Suprapubic skin (tissue), 4 donors: ENCODE results near the gene ESRRG. TPM values are rescaled to one million over a fixed set of nuclear protein-coding genes. Genes with fewer than 3 reads are reported as not detected.

Source experiments
- DNase-seq, 2 donors: peaks; one replicate each; pipeline ENCODE4 v3.0.0-alpha.2; 2019; ENCODE audit warnings: low spot score in 2 of 2
- H3K27ac ChIP-seq: fragments of 200-600 bp; sonication (generic); one replicate; pipeline ENCODE4 v1.5.1; 2019
- H3K27me3 ChIP-seq: fragments of 200-600 bp; sonication (generic); one replicate; pipeline ENCODE4 v1.5.1; 2019
- H3K36me3 ChIP-seq: fragments of 200-600 bp; sonication (generic); one replicate; pipeline ENCODE4 v1.5.1; 2019
- H3K4me1 ChIP-seq: fragments of 200-600 bp; sonication (generic); one replicate; pipeline ENCODE4 v1.5.1; 2019
- H3K4me3 ChIP-seq: fragments of 200-600 bp; sonication (generic); one replicate; pipeline ENCODE4 v1.5.1; 2019; ENCODE audit warnings: mild to moderate bottlenecking
- H3K9me3 ChIP-seq: fragments of 200-600 bp; sonication (generic); one replicate; pipeline ENCODE4 v1.5.1; 2019
- CTCF ChIP-seq, 2 donors: fragments of 200-600 bp in 1 of 2; fragments of 450-650 bp in 1 of 2; sonication (generic) in 1 of 2; IDR thresholded peaks; one replicate each; pipeline ENCODE4 v1.5.1; 2016 to 2019; ENCODE audit warnings: antibody characterized with exemption in 2 of 2, mild to moderate bottlenecking in 1 of 2, moderate library complexity in 1 of 2
- EP300 ChIP-seq: sonication (generic); formaldehyde crosslinking; IDR thresholded peaks from one replicate; pipeline ENCODE4 v1.6.1; 2017; ENCODE audit warnings: antibody characterized with exemption
- POLR2A ChIP-seq, 2 donors: fragments of 450-650 bp; IDR thresholded peaks; one replicate each; pipeline ENCODE4 v1.6.1; 2017; ENCODE audit warnings: antibody characterized with exemption in 2 of 2, mild to moderate bottlenecking in 2 of 2, moderate library complexity in 2 of 2
- POLR2AphosphoS5 ChIP-seq, 3 donors: sonication (generic); formaldehyde crosslinking; IDR thresholded peaks; one replicate each; pipeline ENCODE4 v1.6.1; 2017; ENCODE audit warnings: antibody characterized with exemption in 3 of 3
- WGBS: methylation state at CpG from one replicate; pipeline ENCODE4 v1.1.5; 2018; 5-methylcytosine and 5-hydroxymethylcytosine counted together
- total RNA-seq, 4 donors: library from RNA; depleted of rRNA; stranded (reverse); fragments of >200 nt; gene quantifications; one replicate each; pipeline ENCODE4 v1.1.0, GENCODE V29; 2016

The ESRRG gene
- total RNA-seq, 4 donors from 2014 or later = 2.8 to 10.1 (median 4.6) TPM

- H3K27ac ChIP-seq = no peak overlapping the region
- H3K36me3 ChIP-seq = no peaks in the 10 kb centered on the region
- no peaks in the 10 kb centered on the region for H3K4me1 ChIP-seq
- no peak for TF ChIP-seq POLR2AphosphoS5 (IDR thresholded peaks at IDR 0.05)
- TF ChIP-seq POLR2A (IDR thresholded peaks at IDR 0.05) = no peak
- WGBS = 90% methylated on average over 2 of the region's 2 CpGs
- H3K27me3 ChIP-seq = no peaks in the 10 kb centered on the region
- no peak overlapping the region for H3K4me3 ChIP-seq
- no peak for DNase-seq
- H3K9me3 ChIP-seq = no peaks in the 10 kb centered on the region
These were observed 56.8 kb downstream of the ESRRG start for GRCh38 chr1:216666441-216666840.

- no peak overlapping the region for H3K27ac ChIP-seq
- DNase-seq = no peak
- no peaks in the 10 kb centered on the region for H3K27me3 ChIP-seq
- no peaks in the 10 kb centered on the region for H3K4me1 ChIP-seq
- no peaks in the 10 kb centered on the region for H3K9me3 ChIP-seq
- H3K4me3 ChIP-seq = no peak overlapping the region
- H3K36me3 ChIP-seq = no peaks in the 10 kb centered on the region
- no peak for TF ChIP-seq CTCF (IDR thresholded peaks at IDR 0.05)
- no peak for TF ChIP-seq POLR2A (IDR thresholded peaks at IDR 0.05)
- no peak for TF ChIP-seq EP300
- no peak for TF ChIP-seq POLR2AphosphoS5 (IDR thresholded peaks at IDR 0.05)
These were observed 57.4 kb downstream of the ESRRG start for GRCh38 chr1:216665856-216666255.

- Histone ChIP-seq H3K36me3 (no peaks in the 10 kb centered on the region), H3K27me3 (no peaks in the 10 kb centered on the region), H3K4me1 (no peaks in the 10 kb centered on the region), H3K4me3 (no peak overlapping the region), H3K27ac (no peak overlapping the region), H3K9me3 (no peaks in the 10 kb centered on the region)
- DNase-seq = no peak
- TF ChIP-seq EP300 (no peak), POLR2A (IDR thresholded peaks at IDR 0.05) (no peak), POLR2AphosphoS5 (IDR thresholded peaks at IDR 0.05) (no peak), CTCF (IDR thresholded peaks at IDR 0.05) (no peak)
- 33% methylated on average over 1 of the region's 1 CpG for WGBS
These were observed 57.8 kb downstream of the ESRRG start for GRCh38 chr1:216665406-216665805.

GRCh38 chr1:216662681-216663080 lies 60.5 kb downstream of the ESRRG start:
- Histone ChIP-seq H3K36me3 (no peaks in the 10 kb centered on the region), H3K27me3 (no peaks in the 10 kb centered on the region), H3K4me3 (no peak overlapping the region), H3K27ac (no peak overlapping the region), H3K4me1 (no peaks in the 10 kb centered on the region), H3K9me3 (no peaks in the 10 kb centered on the region)
- no peak for TF ChIP-seq POLR2AphosphoS5 (IDR thresholded peaks at IDR 0.05)
- DNase-seq = no peak
- WGBS = 73% methylated on average over 3 of the region's 3 CpGs

GRCh38 chr1:216660561-216660960 lies 62.7 kb downstream of the ESRRG start:
- Histone ChIP-seq H3K36me3 (no peaks in the 10 kb centered on the region), H3K4me3 (no peak overlapping the region), H3K4me1 (no peaks in the 10 kb centered on the region), H3K27ac (no peak overlapping the region), H3K9me3 (no peaks in the 10 kb centered on the region), H3K27me3 (no peaks in the 10 kb centered on the region)
- TF ChIP-seq POLR2A (IDR thresholded peaks at IDR 0.05) = no peak
- no peak for TF ChIP-seq EP300
- no peak for TF ChIP-seq CTCF (IDR thresholded peaks at IDR 0.05)
- no peak for TF ChIP-seq POLR2AphosphoS5 (IDR thresholded peaks at IDR 0.05)
- 79% methylated on average over 1 of the region's 1 CpG for WGBS
- no peak for DNase-seq

GRCh38 chr1:216653001-216653400 lies 70.2 kb downstream of the ESRRG start:
- no peaks in the 10 kb centered on the region for H3K36me3 ChIP-seq
- H3K27ac ChIP-seq = no peak overlapping the region
- H3K9me3 ChIP-seq = no peaks in the 10 kb centered on the region
- no peaks in the 10 kb centered on the region for H3K27me3 ChIP-seq
- H3K4me3 ChIP-seq = no peak overlapping the region
- DNase-seq = no peak
- WGBS = 74% methylated on average over 4 of the region's 4 CpGs
- TF ChIP-seq CTCF (IDR thresholded peaks at IDR 0.05) (no peak), POLR2A (IDR thresholded peaks at IDR 0.05) (no peak), POLR2AphosphoS5 (IDR thresholded peaks at IDR 0.05) (no peak), EP300 (no peak)
- no peaks in the 10 kb centered on the region for H3K4me1 ChIP-seq
